HepG2 (cell line): ENCODE results near the gene CLEC16A. TPM values are rescaled to one million over a fixed set of nuclear protein-coding genes. Genes with fewer than 3 reads are reported as not detected.

Experiments
- ATAC-seq: fragments of 200-7000 bp; cut with Tn5 transposase; 3 replicates; pipeline ENCODE4 v1.9.1; 2020; ENCODE audit warnings: mild to moderate bottlenecking, moderate library complexity
- BruUV-seq: library from RNA; stranded (reverse); fragments of 400-500 nt; replicated peaks from 2 replicates; lab custom pipeline; 2021; lab: Mats Ljungman, UMichigan
- CTCF ChIA-PET: fragments of 300-600 bp; formaldehyde crosslinking; extraction: SDS; loops from one replicate; lab custom pipeline; 2021; ENCODE audit warnings: low total read pairs, inconsistent platforms, low intra/inter-chr PET ratio; lab: Yijun Ruan, JAX
- POLR2A ChIA-PET: fragments of 350-600 bp; sonication (Branson Sonifier 250); formaldehyde crosslinking; loops from one replicate; lab custom pipeline; 2020; ENCODE audit warnings: antibody characterized with exemption, inconsistent platforms; lab: Yijun Ruan, JAX
- DNase-seq: peaks from one replicate; pipeline ENCODE4 v3.0.0-alpha.2; 2015; ENCODE audit warnings: low spot score
- FAIRE-seq: peaks from 3 replicates; lab custom pipeline; 2011; peaks lifted over from hg19 to GRCh38; lab: Jason Lieb, UNC
- H2AFZ ChIP-seq: one replicate; pipeline ENCODE4 v1.6.1; 2011; ENCODE audit warnings: low read length, inconsistent platforms
- H3K27ac ChIP-seq: fragments of 300-600 bp; 3 replicates; pipeline ENCODE4 v1.8.0; 2011; ENCODE audit warnings: mixed run types, mild to moderate bottlenecking, mixed read lengths, low read length, inconsistent platforms; ENCODE audit not compliant: insufficient read depth; ENCODE audit errors: extremely low read length
- H3K27me3 ChIP-seq, 2 experiments: fragments of 200-600 bp in 1 of 2; 2 replicates in 1 of 2; 3 replicates in 1 of 2; pipeline versions ENCODE4 v1.6.0 to v1.8.0; 2011; ENCODE audit warnings: low read length in 2 of 2, mild to moderate bottlenecking in 2 of 2, moderate library complexity in 2 of 2, inconsistent platforms in 1 of 2; ENCODE audit not compliant: insufficient read depth in 2 of 2, control insufficient read depth in 1 of 2
- H3K36me3 ChIP-seq, 2 experiments: fragments of 200-600 bp in 1 of 2; replicated peaks in 1 of 2; 2 replicates in 1 of 2; 3 replicates in 1 of 2; pipeline versions ENCODE4 v1.5.1 to v1.8.0; 2011; ENCODE audit warnings: low read length in 2 of 2, inconsistent platforms in 1 of 2; ENCODE audit not compliant: insufficient read depth in 2 of 2, control insufficient read depth in 1 of 2
- H3K4me1 ChIP-seq: 2 replicates; pipeline ENCODE4 v1.5.1; 2012; ENCODE audit warnings: low read length, inconsistent platforms; ENCODE audit not compliant: insufficient read depth
- H3K4me2 ChIP-seq: 2 replicates; pipeline ENCODE4 v1.6.0; 2011; ENCODE audit warnings: low read depth, low read length, inconsistent platforms
- H3K4me3 ChIP-seq, 3 experiments: fragments of 200-600 bp in 1 of 3; sonication (generic), shearing (Covaris generic) in 1 of 3; replicated peaks in 1 of 3; 2 replicates each; pipeline ENCODE4 v1.5.1; 2011 to 2016; ENCODE audit warnings: low read length in 3 of 3, inconsistent platforms in 2 of 3, low read depth in 2 of 3, mild to moderate bottlenecking in 2 of 3, control low read depth in 1 of 3, mixed read lengths in 1 of 3; ENCODE audit not compliant: insufficient read depth in 1 of 3
- H3K79me2 ChIP-seq: one replicate; pipeline ENCODE4 v1.6.1; 2011; ENCODE audit warnings: low read length, inconsistent platforms; ENCODE audit not compliant: insufficient read depth
- H3K9ac ChIP-seq: 2 replicates; pipeline ENCODE4 v1.6.0; 2011; ENCODE audit warnings: mild to moderate bottlenecking, low read depth, low read length, inconsistent platforms; ENCODE audit not compliant: insufficient read depth
- H3K9me3 ChIP-seq: 2 replicates; pipeline ENCODE4 v1.5.1; 2012; ENCODE audit warnings: mild to moderate bottlenecking, low read length
- H4K20me1 ChIP-seq: 2 replicates; pipeline ENCODE4 v1.6.0; 2011; ENCODE audit warnings: inconsistent platforms, mild to moderate bottlenecking, low read length, moderate library complexity; ENCODE audit not compliant: insufficient read depth
- DNMT1 ChIP-seq: sonication (generic); formaldehyde crosslinking; IDR thresholded peaks from 2 replicates; pipeline ENCODE4 v1.5.1; 2020; ENCODE audit warnings: mild to moderate bottlenecking, missing genetic modification reagents
- FOXO1 ChIP-seq: sonication (generic); formaldehyde crosslinking; IDR thresholded peaks from 2 replicates; pipeline ENCODE4 v1.4.0; 2020; ENCODE audit warnings: missing genetic modification reagents
- MTA1 ChIP-seq: sonication (generic); formaldehyde crosslinking; IDR thresholded peaks from 2 replicates; pipeline ENCODE4 v1.4.0; 2020; ENCODE audit warnings: missing genetic modification reagents, mild to moderate bottlenecking, borderline replicate concordance
- ZBTB40 ChIP-seq, 2 experiments: fragments of 450-650 bp in 1 of 2; sonication (generic) in 1 of 2; formaldehyde crosslinking in 1 of 2; IDR thresholded peaks; 2 replicates each; pipeline versions ENCODE4 v1.6.1 to v1.8.0; 2016 to 2022; ENCODE audit warnings: antibody characterized with exemption in 1 of 2, mild to moderate bottlenecking in 1 of 2, missing genetic modification reagents in 1 of 2
- ZNF747 ChIP-seq: sonication (generic); formaldehyde crosslinking; IDR thresholded peaks from 2 replicates; pipeline ENCODE4 v1.8.1; 2023; ENCODE audit warnings: missing genetic modification reagents, mild to moderate bottlenecking, borderline replicate concordance
- WGBS: methylation state at CpG from one replicate; pipeline ENCODE4 v1.1.6; 2017; ENCODE audit warnings: low lambda C conversion rate; 5-methylcytosine and 5-hydroxymethylcytosine counted together
- in situ Hi-C: cut with HindIII; loops from 2 replicates; pipeline ENCODE4 v1.10.0; 2017; ENCODE audit warnings: low pct_unique_long_range_greater_than_20kb; ENCODE audit not compliant: extremely low pct_ligation_motif_present
- intact Hi-C: fragments of 100-400 bp; cut with micrococcal nuclease; formaldehyde crosslinking; loops from one replicate; pipeline ENCODE4 v1.10.0; 2022; ENCODE audit not compliant: unreplicated experiment
- polyA plus RNA-seq, 8 experiments: library from polyadenylated mRNA; depleted of rRNA in 3 of 8; stranded (reverse) in 7 of 8; unstranded in 1 of 8; fragments of >200 nt; fragmentation: Illumina TruSeq in 4 of 8; extraction: Trizol in 4 of 8; gene quantifications; 2 replicates each; pipeline versions ENCODE4 v1.2.1 to v1.2.3, GENCODE V29; 2011 to 2016; ENCODE audit warnings: low read depth in 4 of 8, missing spikeins in 1 of 8, mixed read lengths in 1 of 8; ENCODE audit not compliant: insufficient read depth in 1 of 8
- total RNA-seq, 5 experiments: library from RNA; depleted of rRNA; stranded (reverse); fragments of >200 nt; fragmentation: Illumina TruSeq; extraction: Trizol; gene quantifications; 2 replicates each; pipeline ENCODE4 v1.2.3, GENCODE V29; 2016; ENCODE audit warnings: low read depth in 1 of 5

CLEC16A gene
- total and polyA plus RNA-seq, 2 of the 13 experiments (the other 11 are each of a cell fraction or from before 2014, with no cell fraction given) = 8.5 to 10.3 TPM

GRCh38 chr16:11039726-11040125 lies 95.4 kb downstream of the CLEC16A start (continued):
- no peak for TF ChIP-seq ZBTB40 (IDR thresholded peaks at IDR 0.05)
- TF ChIP-seq ZBTB40 (CRISPR knock-in tag; IDR thresholded peaks at IDR 0.05) = no peak
- TF ChIP-seq FOXO1 = no peak
- TF ChIP-seq ZNF747 (CRISPR knock-in tag) = no peak

GRCh38 chr16:11042191-11042590 lies 97.8 kb downstream of the CLEC16A start:
- H3K27me3 ChIP-seq = no peaks in the 10 kb centered on the region; a peak in 1 of 5 replicates
- H3K9me3 ChIP-seq = no peaks in the 10 kb centered on the region
- FAIRE-seq = no peak
- DNase-seq = no peak
- CTCF ChIA-PET = no interaction called here
- in situ Hi-C loops = no loop called here
- no peak for ATAC-seq
- no peak overlapping the region for H3K4me2 ChIP-seq
- H3K79me2 ChIP-seq = no peaks in the 10 kb centered on the region
- POLR2A ChIA-PET = no interaction called here
- H2AFZ ChIP-seq = no peak overlapping the region
- WGBS = 94% methylated on average over 11 of the region's 11 CpGs
- no peak overlapping the region for H3K9ac ChIP-seq
- no TSS peak for BruUV-seq
- no peak overlapping the region for H3K4me3 ChIP-seq
- no peaks in the 10 kb centered on the region for H3K4me1 ChIP-seq
- H4K20me1 ChIP-seq = no peaks in the 10 kb centered on the region
- TF ChIP-seq DNMT1 (CRISPR knock-in tag) = no peak
- 0 out of 2 replicates have a peak, but pooled peaks have one; percentile 26 for TF ChIP-seq MTA1 (CRISPR knock-in tag)
- intact Hi-C loops = no loop called here
- peaks cover 16 to 26% of the 10 kb centered on the region in 2 experiments; a peak in 4 of 5 replicates for H3K36me3 ChIP-seq
- no peak overlapping the region for H3K27ac ChIP-seq
